Breast epithelium (tissue), 4 donors: ENCODE measurements around the gene PDZRN3. TPM values are rescaled to one million over a fixed set of nuclear protein-coding genes. Genes with fewer than 3 reads are reported as not detected.

Experiments
- DNase-seq, 2 donors: peaks; one replicate each; pipeline ENCODE4 v3.0.0-alpha.2; 2019; ENCODE audit warnings: low spot score in 2 of 2
- H3K27ac ChIP-seq, 2 donors: fragments of 200-600 bp; sonication (generic) in 1 of 2; one replicate each; pipeline ENCODE4 v1.5.1; 2016 to 2019; ENCODE audit warnings: mild to moderate bottlenecking in 1 of 2
- H3K27me3 ChIP-seq, 2 donors: fragments of 200-600 bp; sonication (generic) in 1 of 2; one replicate each; pipeline versions ENCODE4 v1.5.1 to v1.6.0; 2017 to 2019; ENCODE audit warnings: control low read depth in 1 of 2, mild to moderate bottlenecking in 1 of 2
- H3K36me3 ChIP-seq: fragments of 200-600 bp; one replicate; pipeline ENCODE4 v1.5.1; 2019
- H3K4me1 ChIP-seq, 2 donors: fragments of 200-600 bp; sonication (generic); one replicate each; pipeline ENCODE4 v1.5.1; 2016 to 2019; ENCODE audit warnings: control low read depth in 1 of 2
- H3K4me3 ChIP-seq, 3 donors: fragments of 200-600 bp; sonication (generic); 1 replicate in 2 of 3; 2 replicates in 1 of 3; pipeline ENCODE4 v1.5.1; 2016 to 2019; ENCODE audit warnings: mild to moderate bottlenecking in 3 of 3, moderate library complexity in 2 of 3
- H3K9me3 ChIP-seq, 2 donors: fragments of 200-600 bp; sonication (generic) in 1 of 2; one replicate each; pipeline ENCODE4 v1.5.1; 2016 to 2019; ENCODE audit warnings: control low read depth in 1 of 2
- POLR2A ChIP-seq: fragments of 450-650 bp; IDR thresholded peaks from one replicate; pipeline ENCODE4 v1.6.1; 2016; ENCODE audit warnings: antibody characterized with exemption, mild to moderate bottlenecking, moderate library complexity
- POLR2AphosphoS5 ChIP-seq, 3 donors: sonication (generic); formaldehyde crosslinking; IDR thresholded peaks; one replicate each; pipeline ENCODE4 v1.6.1; 2017; ENCODE audit warnings: antibody characterized with exemption in 3 of 3
- intact Hi-C: fragments of 100-400 bp; cut with DNase I; formaldehyde crosslinking; loops from one replicate; pipeline ENCODE4 v1.15.1; 2023; ENCODE audit warnings: low total_unique reads
- total RNA-seq, 3 donors: library from RNA; depleted of rRNA; stranded (reverse); fragments of >200 nt; gene quantifications; one replicate each; pipeline ENCODE4 v1.1.0, GENCODE V29; 2016
- TF ChIP-seq, protein P1 (sequence below), 3 donors: fragments of 450-650 bp; IDR thresholded peaks; one replicate each; pipeline ENCODE4 v1.5.1; 2016 to 2017; ENCODE audit warnings: antibody characterized with exemption in 3 of 3, mild to moderate bottlenecking in 3 of 3, moderate library complexity in 3 of 3

The PDZRN3 gene
- total RNA-seq, 3 donors from 2014 or later, result 36.0 to 79.6 (median 37.6) TPM

GRCh38 chr3:73556520-73557372 is 68.0 kb downstream of the PDZRN3 start:
- Histone ChIP-seq H3K4me1 (peaks cover 0 to 5% of the 10 kb centered on the region in 2 donors), H3K36me3 (no peaks in the 10 kb centered on the region), H3K9me3 (no peaks in the 10 kb centered on the region), H3K27ac (peak overlapping the region; percentile 36 to 87), H3K4me3 (no peak overlapping the region), H3K27me3 (no peaks in the 10 kb centered on the region)
- DNase-seq, result no peak
- intact Hi-C loops, result no loop called here
- TF ChIP-seq, protein P1, sequence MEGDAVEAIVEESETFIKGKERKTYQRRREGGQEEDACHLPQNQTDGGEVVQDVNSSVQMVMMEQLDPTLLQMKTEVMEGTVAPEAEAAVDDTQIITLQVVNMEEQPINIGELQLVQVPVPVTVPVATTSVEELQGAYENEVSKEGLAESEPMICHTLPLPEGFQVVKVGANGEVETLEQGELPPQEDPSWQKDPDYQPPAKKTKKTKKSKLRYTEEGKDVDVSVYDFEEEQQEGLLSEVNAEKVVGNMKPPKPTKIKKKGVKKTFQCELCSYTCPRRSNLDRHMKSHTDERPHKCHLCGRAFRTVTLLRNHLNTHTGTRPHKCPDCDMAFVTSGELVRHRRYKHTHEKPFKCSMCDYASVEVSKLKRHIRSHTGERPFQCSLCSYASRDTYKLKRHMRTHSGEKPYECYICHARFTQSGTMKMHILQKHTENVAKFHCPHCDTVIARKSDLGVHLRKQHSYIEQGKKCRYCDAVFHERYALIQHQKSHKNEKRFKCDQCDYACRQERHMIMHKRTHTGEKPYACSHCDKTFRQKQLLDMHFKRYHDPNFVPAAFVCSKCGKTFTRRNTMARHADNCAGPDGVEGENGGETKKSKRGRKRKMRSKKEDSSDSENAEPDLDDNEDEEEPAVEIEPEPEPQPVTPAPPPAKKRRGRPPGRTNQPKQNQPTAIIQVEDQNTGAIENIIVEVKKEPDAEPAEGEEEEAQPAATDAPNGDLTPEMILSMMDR (IDR thresholded peaks at IDR 0.05), result no peak
- TF ChIP-seq POLR2A (no peak), POLR2AphosphoS5 (IDR thresholded peaks at IDR 0.05) (no peak)

DNA sequence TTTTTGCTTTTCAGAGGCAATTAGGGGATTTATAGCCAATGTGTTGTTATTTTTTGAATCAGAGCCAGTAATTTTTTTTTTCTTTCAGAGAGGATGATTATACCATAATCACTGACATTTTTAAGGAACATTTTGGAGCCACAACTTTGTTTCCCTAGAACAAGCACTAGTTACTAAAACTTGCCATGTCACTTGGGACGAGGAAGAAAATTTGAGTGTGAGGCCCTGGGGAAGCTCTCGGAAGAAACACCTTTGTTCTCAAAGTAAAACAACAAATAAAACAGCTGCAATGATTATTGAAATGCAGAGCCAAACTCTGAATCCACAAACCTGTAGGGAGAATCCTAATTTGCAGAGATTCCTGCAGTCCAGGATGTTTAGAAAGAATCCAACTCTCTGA is 69.7 kb downstream of the PDZRN3 start:
- TF ChIP-seq POLR2A (no peak), POLR2AphosphoS5 (IDR thresholded peaks at IDR 0.05) (no peak)
- TF ChIP-seq, protein P1 (IDR thresholded peaks at IDR 0.05), result no peak
- Histone ChIP-seq H3K27ac (no peak overlapping the region), H3K4me3 (no peak overlapping the region), H3K36me3 (no peaks in the 10 kb centered on the region), H3K9me3 (no peaks in the 10 kb centered on the region), H3K4me1 (peaks cover 0 to 5% of the 10 kb centered on the region in 2 donors), H3K27me3 (no peaks in the 10 kb centered on the region)
- no peak for DNase-seq
- intact Hi-C loops, result no loop called here

- TF ChIP-seq, protein P1 (IDR thresholded peaks at IDR 0.05), result no peak
- TF ChIP-seq POLR2AphosphoS5 (IDR thresholded peaks at IDR 0.05) (no peak), POLR2A (no peak)
- intact Hi-C loops, result no loop called here
- Histone ChIP-seq H3K4me3 (no peak overlapping the region), H3K27ac (peak overlapping the region in 1 of 2 donors; percentile 42), H3K9me3 (no peaks in the 10 kb centered on the region), H3K36me3 (no peaks in the 10 kb centered on the region), H3K27me3 (no peaks in the 10 kb centered on the region), H3K4me1 (peaks cover 0 to 5% of the 10 kb centered on the region in 2 donors)
- DNase-seq, result no peak
Observed at GRCh38 chr3:73552700-73553099, 72.0 kb downstream of the PDZRN3 start.

GRCh38 chr3:73550032-73550431 is 74.7 kb downstream of the PDZRN3 start:
- Histone ChIP-seq H3K36me3 (no peaks in the 10 kb centered on the region), H3K4me1 (peaks cover 0 to 4% of the 10 kb centered on the region in 2 donors), H3K27ac (no peak overlapping the region), H3K27me3 (no peaks in the 10 kb centered on the region), H3K4me3 (no peak overlapping the region), H3K9me3 (no peaks in the 10 kb centered on the region)
- intact Hi-C loops, result no loop called here
- TF ChIP-seq POLR2A (no peak), POLR2AphosphoS5 (IDR thresholded peaks at IDR 0.05) (no peak)
- TF ChIP-seq, protein P1 (IDR thresholded peaks at IDR 0.05), result no peak
- no peak for DNase-seq

DNA sequence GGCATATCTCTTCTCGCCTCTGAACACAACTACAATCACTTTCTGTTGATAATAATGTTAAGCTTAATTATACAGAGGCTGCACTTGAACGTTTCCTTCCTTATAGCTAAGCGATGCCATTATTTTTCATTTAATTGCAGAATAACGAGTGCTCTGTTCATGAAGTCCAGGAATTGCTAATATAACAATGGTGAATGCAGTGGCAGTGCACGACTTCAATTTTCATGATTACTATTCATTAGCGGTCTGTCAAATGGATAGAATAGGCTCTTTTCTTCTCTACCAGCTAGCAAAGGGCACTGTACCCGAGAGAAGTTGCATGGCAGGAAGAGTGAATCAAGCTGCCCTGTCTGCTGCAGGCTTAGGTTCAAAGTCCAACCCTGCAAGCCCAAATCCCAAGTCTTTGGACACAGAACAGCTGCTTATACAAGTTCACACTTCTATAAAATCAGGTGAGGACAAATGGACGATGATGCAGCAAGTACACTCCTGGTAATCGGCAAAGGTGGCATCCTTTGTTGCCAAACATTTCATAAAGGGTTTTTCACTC is 75.6 kb downstream of the PDZRN3 start:
- no peak for DNase-seq
- H3K27ac ChIP-seq, result no peak overlapping the region
- H3K9me3 ChIP-seq, result no peaks in the 10 kb centered on the region
- no peaks in the 10 kb centered on the region for H3K4me1 ChIP-seq
- intact Hi-C loops, result loop anchor here (2.0 kb wide), 1 partner anchor 26 kb away; no protein-coding TSS in a partner anchor
- TF ChIP-seq, protein P1 (IDR thresholded peaks at IDR 0.05), result no peak
- TF ChIP-seq POLR2AphosphoS5 (IDR thresholded peaks at IDR 0.05), result no peak
- no peak for TF ChIP-seq POLR2A
- no peaks in the 10 kb centered on the region for H3K27me3 ChIP-seq
- H3K4me3 ChIP-seq, result no peak overlapping the region
- no peaks in the 10 kb centered on the region for H3K36me3 ChIP-seq
